Erythroblast (primary cell): Measurements from ENCODE around the gene SV2C.

Experiments used
- GATA1 ChIP-seq: IDR thresholded peaks from 2 replicates; pipeline ENCODE4 v1.6.1; 2011; ENCODE audit warnings: low read depth, mild to moderate bottlenecking, control low read depth, low read length, moderate library complexity
- POLR2A ChIP-seq: IDR thresholded peaks from 2 replicates; pipeline ENCODE4 v1.6.1; 2011; ENCODE audit warnings: mild to moderate bottlenecking, low read length

GRCh38 chr5:76125346-76125745, 42.2 kb downstream of the SV2C start:
- TF ChIP-seq POLR2A (no peak), GATA1 (no peak)
